ENCODE results near the gene MAML2.
A peak's percentile ranks its signal among the peaks of the same experiment; 100 is the strongest.

Gene MAML2

DNA sequence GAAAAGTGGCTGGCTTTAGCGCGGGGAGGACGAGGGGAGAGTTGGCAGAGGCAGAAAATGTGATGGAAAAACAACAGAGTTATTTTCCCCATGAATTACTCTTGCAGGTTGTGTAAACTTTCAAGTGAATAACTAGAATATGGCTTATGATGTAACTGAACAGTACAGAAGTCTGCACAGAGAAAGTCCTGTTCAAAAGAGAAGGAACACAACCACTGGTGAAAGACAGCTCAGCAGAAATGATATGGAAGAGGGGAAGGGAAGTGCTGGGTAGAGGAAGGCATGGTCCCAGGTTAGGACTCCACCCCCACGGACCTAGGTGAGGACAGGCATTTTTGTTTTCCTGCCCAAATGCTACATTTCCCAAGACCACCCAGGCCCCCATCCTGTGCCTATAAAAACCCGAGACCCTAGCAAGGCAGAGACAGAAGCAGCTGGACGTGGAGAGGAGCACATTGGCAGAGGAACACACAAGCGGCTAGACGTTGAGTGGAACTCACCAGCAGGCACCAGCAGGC is 77.7 kb downstream of the MAML2 start:
- DNase-seq: no peak

DNA sequence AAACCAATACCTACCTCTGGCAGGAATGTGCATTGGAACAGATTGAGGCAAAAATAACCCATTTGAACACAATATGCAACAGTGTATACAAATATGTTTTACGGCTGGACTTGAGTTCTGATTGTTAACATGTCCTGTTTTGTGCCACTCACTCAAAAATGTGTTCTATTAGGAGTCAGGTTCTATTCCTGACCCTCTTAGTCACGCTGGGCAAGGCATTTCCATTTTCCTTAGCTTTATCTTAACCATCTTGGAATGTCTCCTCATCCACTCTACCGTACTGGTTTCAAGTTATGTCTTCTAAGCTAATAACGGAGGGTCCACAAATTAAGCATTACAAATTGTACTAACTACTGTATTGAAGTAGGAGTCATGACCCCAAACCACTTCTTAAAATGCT is 78.6 kb downstream of the MAML2 start:
- no peak for DNase-seq

DNA sequence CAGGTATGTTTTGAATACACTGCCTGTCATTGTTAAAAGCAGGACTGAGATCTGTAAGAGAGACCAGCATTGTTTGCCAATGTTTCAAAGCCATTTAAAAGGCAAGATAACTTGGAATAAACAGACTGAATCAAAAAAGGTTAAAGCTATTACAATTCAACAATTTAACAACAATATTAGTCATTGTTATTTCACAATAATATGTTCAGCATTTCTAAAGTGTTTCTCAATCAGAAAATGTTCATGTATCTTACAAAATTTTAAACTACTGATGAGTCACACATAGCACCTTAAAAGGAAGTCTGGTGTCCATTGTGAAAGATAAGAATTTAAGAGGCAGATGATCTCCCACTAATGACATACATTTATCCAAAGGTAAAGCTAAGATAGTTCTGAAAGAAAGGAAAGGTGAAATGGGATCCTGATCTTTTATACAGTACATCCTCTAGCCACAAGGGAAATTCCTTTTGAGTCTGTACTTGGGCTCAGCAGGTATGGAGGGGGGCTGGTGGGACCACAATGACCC is 79.7 kb downstream of the MAML2 start:
- no peak for DNase-seq

GRCh38 chr11:96260532-96260931 is 82.5 kb downstream of the MAML2 start:
- DNase-seq: no peak

DNA sequence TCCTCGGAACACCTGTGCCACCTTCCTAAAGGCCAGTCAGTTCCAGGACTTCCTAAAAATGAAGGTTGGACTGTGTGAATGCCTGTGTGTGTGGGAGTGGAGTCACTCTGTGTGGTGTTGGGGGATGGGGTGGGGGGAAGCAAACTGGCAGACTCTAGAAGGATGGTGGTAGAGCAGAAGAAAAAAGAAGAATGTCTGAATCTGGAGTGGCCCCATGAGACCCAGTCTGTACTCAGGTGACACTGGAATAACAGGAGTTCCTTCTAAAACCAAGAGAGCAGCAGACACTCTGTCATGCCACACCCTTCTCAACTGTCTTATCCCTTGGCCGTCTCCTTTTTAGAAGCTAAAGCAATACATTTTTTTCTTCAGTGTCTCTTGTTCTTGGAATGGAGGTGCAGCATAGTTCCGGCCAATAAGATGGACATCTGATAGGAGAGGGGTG is 82.9 kb downstream of the MAML2 start:
- no peak for DNase-seq

GRCh38 chr11:96259134-96259830 is 83.7 kb downstream of the MAML2 start:
- no peak for DNase-seq

DNA sequence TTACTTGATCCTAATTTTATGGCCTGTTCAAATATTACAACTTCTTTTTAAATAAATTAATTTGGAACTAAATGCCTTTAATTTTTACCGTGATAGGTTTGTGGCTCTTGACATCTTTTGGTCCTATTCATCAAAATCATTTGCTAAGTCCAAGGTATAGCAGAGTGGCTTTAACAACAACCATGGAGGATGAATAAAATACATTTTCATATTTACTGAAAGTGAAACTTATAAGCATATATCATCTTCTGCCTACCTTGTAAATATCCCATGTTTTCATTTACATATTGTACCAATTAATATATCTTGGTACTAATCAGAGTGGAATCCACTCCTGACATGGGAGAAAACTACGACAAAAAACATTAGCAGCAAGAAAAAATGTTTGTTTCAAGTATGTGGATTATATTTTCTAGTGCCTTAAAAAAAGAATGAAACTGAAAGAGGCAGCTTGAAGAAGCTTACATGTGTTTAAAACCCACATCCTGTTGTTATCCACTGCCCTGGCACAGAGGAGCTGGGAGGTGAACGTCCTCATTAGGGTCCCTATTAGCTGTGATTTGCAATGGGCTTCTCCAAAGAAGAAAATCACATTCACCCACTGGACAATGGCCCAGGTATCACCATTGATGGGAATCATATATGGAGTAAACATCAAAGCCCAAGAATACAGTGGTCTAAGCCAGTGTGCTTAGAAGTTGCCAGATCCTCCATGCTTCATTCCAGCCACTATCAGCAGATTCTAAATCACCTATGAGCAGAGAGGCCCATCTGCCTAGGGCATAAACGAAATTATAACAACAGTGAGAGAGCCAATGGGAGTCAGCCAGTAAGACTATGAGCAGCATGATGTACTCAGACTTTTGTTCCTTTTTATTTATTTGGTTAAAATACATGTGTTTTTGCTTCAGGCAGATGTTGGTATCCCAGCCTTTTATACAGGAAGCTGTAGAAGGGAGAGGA is 84.7 kb downstream of the MAML2 start:
- peak; percentile 26 for DNase-seq

DNA sequence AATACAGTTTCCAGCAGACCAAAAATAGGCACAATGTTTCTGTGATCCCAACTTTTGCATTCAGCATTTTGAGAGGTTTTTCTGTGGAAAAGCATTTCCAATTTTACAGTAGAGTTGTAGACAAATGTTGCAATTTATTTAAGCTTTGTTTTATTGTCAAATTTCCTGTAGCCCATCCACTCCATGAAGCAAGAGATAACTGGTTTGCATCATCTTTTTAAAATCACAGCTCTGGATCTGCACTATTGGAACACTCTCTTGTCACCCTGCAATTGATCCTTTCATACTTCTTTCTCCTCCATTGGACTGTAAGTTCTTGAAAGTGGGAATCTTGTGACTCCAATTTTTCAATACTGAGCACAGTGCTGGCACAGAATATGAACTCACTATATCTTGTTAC is 86.0 kb downstream of the MAML2 start:
- no peak for DNase-seq

GRCh38 chr11:96256215-96257011 is 86.6 kb downstream of the MAML2 start:
- no peak for DNase-seq

- DNase-seq: no peak
These were observed 88.1 kb downstream of the MAML2 start for GRCh38 chr11:96254854-96255253.

DNA sequence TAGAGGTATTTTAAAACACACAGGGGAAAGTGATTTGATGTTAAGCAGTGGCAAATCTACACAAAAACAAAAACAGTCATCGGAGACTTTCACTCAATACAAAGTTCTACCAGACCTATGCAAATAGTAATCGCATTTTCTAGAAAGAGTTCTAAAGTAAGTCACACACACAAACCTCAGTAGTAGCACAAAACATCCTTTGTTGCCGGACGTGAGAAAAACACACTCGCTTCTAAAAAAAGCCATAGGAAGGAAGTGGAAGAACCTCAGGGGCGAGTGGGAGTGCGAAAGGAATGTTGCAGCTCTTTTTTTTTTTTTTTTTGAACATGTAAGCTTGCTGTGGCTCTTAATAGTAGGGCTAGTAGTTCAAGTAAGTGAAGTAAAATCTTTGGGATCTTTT is 88.9 kb downstream of the MAML2 start:
- DNase-seq: no peak

GRCh38 chr11:96246718-96247552 is 96.1 kb downstream of the MAML2 start:
- DNase-seq: no peak

DNA sequence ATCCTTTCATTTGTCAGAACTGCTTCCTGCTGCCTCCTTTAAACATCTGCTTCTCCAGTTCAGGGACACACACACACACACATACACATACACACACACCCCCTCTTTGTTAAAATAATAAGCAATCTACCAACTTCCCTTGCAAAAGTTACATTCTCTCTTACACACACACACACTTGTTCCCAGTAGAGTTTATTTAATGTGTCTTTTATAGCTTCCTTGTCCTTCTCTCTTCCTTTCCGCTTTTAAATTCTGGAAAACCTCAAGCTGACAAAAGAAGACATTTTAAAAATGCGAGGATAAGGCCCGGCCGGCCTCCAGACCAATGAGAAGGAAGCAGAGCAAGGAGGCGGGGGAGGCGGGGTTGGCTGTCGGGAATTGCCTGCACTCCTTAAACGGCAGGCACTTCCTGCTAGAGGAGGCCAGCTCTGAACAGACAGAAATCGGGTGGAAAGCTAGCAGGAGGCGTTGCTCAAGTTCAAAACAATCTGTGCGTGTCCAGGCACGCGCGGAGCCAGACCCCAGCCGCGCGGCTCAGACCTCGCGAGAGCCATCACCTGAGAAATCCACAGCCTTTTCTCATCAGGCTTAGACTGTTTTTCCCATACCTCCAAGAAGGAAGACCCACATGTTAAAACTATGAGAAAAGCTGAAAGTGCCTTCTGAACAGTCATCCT is 99.9 kb downstream of the MAML2 start:
- peak; percentile 67 for DNase-seq

GRCh38 chr11:96242191-96242847 is 100.7 kb downstream of the MAML2 start:
- DNase-seq: no peak

DNA sequence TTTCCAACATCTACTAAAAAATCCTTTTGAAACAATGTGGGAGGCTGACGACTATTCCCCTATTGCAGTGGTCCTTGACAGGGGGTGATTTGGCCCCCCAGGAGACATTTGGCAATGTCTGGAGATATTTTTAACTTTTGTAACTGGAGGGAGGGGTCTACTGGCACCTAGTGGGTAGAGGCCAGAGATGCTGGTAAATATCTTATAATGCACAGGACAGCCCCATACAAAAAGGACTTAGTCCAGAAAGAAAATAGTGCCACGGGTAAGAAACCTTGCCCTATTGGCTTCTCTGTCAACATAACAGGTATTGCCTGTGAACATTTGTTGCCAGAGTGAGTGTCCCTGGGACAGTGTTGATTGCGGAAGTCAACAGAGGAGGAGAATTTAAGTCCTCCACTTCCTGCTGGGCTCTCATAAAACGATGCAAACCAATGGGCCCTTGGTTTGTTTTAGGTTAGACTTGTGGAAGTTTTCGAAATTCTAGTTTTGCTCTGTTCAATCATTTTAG is 101.6 kb downstream of the MAML2 start:
- no peak for DNase-seq

DNA sequence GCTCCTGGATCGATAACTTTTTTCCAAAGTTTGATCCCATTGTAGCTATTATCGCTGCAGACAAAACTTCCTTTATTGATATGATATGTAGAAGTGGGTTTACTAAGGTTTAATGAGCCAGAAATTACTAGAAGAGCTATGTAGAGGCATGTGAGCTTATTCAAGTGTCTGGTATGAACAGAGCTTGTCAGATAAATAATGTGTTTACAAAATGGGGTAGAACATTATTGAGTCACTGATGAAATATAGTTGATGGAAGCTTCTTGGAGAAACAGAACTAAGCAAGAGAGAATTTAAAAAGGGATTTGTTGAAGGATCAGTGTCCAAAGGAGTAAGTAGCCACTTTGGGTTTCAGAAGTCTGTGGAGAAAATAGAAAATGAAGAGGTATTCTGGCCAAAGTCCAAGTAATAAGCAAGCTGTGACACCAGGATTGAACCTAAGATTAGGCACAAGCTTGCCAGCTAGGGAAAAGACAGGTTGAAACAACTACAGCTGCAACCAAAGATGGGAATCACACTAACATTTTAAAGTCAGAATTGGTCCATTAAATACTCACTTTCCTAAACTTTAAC is 104.3 kb downstream of the MAML2 start:
- no peak for DNase-seq

DNA sequence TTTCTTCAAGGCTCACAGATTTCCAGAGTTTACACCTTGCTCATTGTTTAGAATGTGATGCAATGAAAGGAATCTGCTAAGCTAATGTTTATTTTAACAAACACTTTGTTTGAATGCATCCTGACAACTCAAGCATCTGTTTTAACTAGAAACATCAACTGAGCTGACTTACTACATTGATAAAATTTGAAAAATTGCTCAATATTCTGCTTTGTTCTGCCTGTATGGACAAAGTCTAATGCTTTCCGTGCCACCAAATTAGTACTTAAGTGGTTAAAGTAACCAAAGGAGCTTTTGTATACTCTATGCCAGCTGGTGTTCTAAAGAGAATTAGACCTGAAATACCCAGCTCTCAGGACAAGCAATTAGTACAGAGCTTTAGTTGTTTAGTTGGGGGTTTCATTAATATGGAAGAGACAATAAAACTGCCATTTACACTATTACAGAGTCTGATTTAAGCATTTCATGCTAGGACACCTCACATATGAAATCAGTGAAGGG is 105.2 kb downstream of the MAML2 start:
- no peak for DNase-seq

DNA sequence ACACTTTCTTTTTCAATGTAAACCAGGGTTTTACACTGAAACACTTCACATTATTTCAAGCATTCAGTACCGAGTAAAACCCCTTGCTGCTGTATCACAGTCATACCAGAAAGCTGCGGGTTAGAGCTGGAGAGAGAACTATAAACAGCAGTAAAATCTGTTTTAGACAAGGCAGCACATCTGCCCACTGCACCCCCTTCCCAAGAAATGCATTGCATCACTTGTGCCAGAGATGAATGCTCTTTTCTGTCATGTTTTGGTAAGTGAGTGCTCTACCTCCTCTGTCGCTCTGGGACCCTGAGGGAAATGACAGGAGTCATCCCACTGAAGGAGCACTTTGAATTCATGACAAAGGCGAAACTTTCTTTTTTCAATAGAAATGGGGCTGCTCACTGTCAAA is 107.2 kb downstream of the MAML2 start:
- no peak for DNase-seq

- DNase-seq: no peak
These were observed 108.0 kb downstream of the MAML2 start for GRCh38 chr11:96234866-96235441.
